AG09309 (cell line): ENCODE measurements around the gene CASZ1.

Experiments used
- DNase-seq: peaks from one replicate; pipeline ENCODE4 v3.0.0-alpha.2; 2010; ENCODE audit warnings: low read depth
- H3K4me3 ChIP-seq: 2 replicates; pipeline ENCODE4 v1.5.1; 2011; ENCODE audit warnings: mild to moderate bottlenecking, low read depth, low read length, moderate library complexity; ENCODE audit not compliant: control insufficient read depth
- CTCF ChIP-seq: IDR thresholded peaks from 2 replicates; pipeline ENCODE4 v1.5.1; 2011; ENCODE audit warnings: mild to moderate bottlenecking, low read depth, low read length, inconsistent platforms; ENCODE audit not compliant: insufficient read depth, control insufficient read depth; ENCODE audit errors: missing control alignments

CASZ1 gene

GRCh38 chr1:10751160-10751559 is 45.3 kb downstream of the CASZ1 start:
- DNase-seq: no peak
- H3K4me3 ChIP-seq: no peak overlapping the region
- TF ChIP-seq CTCF: no peak

GRCh38 chr1:10745886-10746455 is 50.5 kb downstream of the CASZ1 start:
- DNase-seq: no peak
- no peak overlapping the region for H3K4me3 ChIP-seq
- TF ChIP-seq CTCF: no peak

- TF ChIP-seq CTCF: no peak
- no peak for DNase-seq
These were observed 51.1 kb downstream of the CASZ1 start for GRCh38 chr1:10745383-10745782.

GRCh38 chr1:10744654-10745238 is 51.7 kb downstream of the CASZ1 start:
- H3K4me3 ChIP-seq: no peak overlapping the region
- no peak for DNase-seq
- no peak for TF ChIP-seq CTCF

More at GRCh38 chr1:10745383-10745782, 51.1 kb downstream of the CASZ1 start:
- no peak overlapping the region for H3K4me3 ChIP-seq

- no peak for DNase-seq
- TF ChIP-seq CTCF: no peak
- no peak overlapping the region for H3K4me3 ChIP-seq
These were observed 52.4 kb downstream of the CASZ1 start for GRCh38 chr1:10744029-10744428.

- no peak overlapping the region for H3K4me3 ChIP-seq
- TF ChIP-seq CTCF: no peak
- no peak for DNase-seq
These were observed 54.8 kb downstream of the CASZ1 start for GRCh38 chr1:10741696-10742095.

- TF ChIP-seq CTCF: no peak
These were observed 56.3 kb downstream of the CASZ1 start for GRCh38 chr1:10740123-10740522.

More at GRCh38 chr1:10740123-10740522, 56.3 kb downstream of the CASZ1 start:
- no peak overlapping the region for H3K4me3 ChIP-seq
- DNase-seq: no peak
